GM19438 (cell line): ENCODE results near the gene KRTAP16-1.
"Not testable (repeated sequence)": the region's sequence is repeated elsewhere in the genome, so short reads cannot be mapped to it uniquely, and the experiment has no call there.

Experiments
- ATAC-seq: cut with Tn5 transposase; IDR thresholded peaks from one replicate; pipeline ENCODE4 v1.9.1; 2021; ENCODE audit warnings: low read depth; ENCODE audit not compliant: unreplicated experiment

Gene KRTAP16-1

DNA sequence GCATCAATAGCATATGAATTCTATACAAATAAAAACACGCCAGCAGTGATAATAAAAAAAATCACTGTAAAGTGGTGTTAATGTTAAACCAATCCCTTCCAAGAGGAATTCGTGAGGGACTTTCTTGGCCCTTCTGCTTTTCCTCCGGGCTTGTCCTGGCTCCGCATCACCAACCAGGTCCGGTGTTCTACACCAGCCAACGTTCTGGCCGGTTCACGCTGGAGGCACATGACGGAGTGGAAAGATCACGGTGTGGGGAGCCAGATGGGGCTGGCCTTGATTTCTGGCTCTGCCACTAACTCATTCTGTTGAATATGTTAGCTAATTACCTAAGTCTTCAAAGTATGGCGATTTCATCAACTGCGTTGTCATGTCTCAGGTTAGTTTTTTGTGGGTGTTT, 5.0 kb downstream of the KRTAP16-1 start:
- ATAC-seq = no peak

DNA sequence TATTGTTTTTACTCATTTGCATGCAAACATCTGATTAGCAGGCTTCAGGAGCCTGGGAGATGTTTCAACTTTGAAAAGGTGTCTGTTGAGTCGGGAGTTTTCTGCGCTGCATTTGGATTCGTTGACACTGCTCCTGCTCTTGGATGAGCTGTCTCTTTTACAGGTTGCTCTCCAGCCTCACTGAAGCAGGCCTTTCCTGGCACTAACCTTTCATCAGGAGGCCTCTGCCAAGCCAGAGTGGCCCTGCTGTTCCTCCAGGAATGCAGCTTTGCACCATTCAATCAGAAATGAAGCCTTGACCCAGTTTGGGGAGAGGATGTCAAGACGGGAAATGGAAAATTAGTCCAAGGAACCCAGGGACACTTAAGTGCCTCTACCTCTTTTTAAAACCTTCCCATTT, 6.1 kb downstream of the KRTAP16-1 start:
- ATAC-seq = no peak

DNA sequence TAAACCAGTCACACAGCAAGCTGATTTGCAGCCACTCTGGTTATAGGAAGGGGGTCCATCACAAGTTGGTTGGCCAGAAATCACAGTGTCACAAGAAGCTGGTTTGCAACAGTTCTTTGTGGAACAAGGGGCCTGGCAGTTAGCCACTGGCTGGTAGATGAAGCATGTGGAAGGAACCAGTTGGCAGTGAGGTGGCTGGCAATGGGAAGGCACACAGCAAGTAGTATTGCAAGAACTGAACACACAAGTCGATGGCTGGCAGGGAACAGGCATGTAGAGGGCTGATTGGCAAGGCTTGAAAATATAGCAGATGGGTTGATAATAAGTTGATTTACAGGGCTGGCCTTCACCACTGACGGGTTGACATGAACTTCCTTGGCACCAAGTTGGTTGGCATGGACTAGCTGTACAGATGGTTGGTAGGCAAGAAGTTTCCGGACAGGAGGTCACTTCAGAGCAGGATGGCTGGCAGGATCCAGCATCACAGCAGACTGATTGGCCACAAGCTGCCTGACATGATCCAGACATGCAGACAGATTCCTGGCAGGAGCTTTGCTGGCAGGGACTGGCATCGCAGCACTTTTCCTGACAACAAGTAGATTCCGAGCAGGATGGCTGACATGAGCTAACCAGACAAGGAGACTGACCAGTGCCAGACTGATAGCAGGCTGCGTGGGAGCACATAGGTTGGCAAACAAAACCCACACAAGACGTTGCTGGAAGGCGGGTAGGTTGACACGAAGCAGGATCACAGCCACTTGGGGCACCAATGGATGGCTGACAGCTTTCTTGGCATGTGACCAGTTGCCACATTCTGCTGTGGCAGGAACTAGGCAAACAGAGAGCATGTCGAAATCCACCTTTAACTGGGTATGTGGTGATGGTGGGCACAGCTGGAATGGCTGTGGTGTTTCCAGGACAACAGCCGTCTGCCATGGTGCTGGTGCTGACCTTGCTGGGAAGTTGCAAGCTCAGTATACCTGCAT, 6.9 kb downstream of the KRTAP16-1 start, which contains the start of gene KRTAP29-1:
Gene KRTAP29-1 (minus strand): TSS at position 936 of the 986 bp plus-strand sequence. CDS start 0 bp downstream, at position 936.
- no peak for ATAC-seq

DNA sequence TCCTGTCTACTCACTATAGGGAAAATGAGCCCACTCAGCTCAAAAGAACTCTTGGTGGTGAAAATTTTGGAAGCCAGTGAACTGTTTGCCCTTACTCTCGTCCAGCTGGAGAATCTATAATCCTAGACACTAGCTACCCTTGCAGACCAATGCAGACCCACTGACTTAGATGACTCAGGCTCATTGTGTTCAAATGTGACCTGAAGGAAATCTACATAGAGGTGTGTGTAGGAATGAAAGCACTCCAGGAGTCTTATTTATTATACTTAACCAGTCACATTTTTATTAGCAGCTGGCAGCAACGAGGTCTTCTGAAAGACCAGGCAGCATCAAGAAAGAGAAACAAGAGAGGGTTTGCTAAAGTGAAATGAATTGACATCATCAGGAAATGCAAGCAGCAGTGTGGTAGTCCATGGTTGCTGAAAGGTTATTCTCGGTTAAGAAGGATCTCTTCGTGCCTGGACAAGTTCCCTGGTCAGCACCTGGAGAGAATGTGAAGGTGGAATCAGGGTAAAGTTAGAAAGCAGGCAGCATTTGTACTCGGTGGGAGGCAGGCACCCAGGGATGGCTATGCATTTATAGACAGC, 7.8 kb downstream of the KRTAP16-1 start:
- ATAC-seq = no peak

DNA sequence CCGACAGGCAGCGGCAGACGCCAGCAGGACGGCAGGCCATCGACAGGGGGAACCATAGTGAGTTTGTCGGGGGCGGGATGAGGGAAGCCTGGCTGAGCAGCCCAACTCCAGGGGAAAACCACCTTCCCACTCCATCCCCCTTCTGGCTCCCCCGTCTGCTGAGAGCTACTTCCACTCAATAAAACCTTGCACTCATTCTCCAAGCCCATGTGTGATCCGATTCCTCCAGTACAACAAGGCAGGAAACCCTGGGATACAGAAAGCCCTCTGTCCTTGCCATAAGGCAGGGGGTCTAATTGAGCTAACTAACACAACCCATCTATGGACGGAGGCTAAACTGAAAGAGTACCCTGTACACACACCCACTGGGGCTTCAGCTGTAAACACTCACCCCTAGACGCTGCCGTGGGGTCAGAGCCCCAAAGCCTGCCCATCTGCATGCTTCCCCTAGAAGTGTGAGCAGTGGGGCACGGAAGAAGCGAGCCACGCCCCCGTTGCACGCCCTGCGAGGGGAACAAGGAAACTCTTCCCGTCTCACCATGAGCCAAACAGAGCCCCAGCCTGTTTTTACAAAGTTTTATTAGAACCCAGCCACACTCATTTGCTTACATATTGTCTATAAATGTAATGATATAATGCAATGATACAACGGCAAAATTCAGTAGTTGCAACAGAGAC, 10.5 kb downstream of the KRTAP16-1 start:
- ATAC-seq = no peak

DNA sequence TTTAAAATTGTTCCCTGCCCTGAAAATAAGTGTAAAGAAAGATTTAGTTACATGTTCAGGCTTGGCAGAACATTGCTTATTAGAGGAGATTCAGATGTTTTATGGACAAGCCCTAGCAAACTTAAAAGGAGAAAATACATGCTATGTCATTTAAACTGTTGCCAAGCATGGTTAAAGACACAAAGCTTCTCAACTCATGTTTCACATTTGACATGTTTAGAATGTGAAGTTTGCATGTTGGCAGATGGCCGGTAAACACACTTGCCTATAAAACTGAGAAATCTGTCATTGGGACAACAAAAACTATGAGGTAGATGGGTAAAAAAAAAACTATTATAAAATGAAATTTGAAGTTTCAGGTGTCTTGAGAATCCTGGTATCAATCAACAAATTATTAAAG, 12.3 kb downstream of the KRTAP16-1 start:
- no peak for ATAC-seq

DNA sequence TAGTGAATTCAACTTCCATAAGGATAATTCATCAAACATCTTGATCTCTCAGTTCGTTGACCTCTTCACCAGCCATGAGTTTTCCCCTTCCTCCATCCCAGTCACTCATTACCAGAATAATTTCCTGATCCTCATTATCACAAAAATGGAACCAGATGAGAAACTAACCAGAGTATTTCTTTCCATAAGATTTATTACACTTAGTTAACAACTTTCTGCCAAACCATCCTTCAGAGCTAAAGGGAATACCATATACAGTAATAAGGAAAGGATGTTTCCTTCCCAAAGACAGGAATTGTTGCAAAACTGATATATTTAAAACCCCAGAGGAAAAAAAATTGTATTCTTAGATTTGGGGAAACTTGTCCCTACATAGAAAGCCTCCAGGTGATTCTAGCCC, 15.1 kb downstream of the KRTAP16-1 start:
- ATAC-seq = no peak

DNA sequence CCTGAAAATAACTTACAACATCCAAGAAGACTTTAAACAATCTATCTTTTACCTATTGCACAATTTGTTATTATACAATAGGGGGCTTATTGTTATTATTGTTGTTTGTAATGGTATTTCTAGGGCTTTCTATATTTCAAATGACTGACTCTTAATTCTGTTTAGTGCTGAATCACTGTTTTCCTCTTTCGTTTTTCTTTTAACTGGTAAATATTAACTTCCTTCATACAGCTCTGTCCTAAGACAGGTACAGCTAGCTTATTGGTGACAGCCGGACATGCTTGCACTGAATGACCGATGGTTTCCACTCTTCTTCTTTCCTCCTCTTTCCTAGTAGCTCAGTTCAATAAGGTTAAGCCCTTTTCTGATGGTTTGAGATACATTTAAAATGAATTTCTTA, 22.1 kb downstream of the KRTAP16-1 start:
- no peak for ATAC-seq

DNA sequence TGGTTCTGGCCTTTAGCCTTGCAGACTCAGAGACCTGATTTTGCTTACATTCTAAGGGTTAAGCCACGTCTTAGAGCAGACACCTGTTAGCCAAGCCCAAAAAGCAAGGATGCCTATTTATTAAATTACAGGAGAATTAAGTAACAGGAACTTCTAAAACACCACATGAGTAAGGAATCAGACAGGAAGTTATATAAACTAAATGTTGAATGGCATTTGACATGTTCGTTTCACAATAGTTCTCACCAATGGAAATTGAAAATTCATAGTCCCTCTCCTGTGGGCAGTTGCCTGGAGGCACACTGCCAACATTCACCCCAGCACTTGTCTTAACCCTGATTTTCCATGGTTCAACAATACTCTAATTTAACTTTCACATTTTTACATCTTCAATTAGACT, 24.6 kb downstream of the KRTAP16-1 start:
- no peak for ATAC-seq

DNA sequence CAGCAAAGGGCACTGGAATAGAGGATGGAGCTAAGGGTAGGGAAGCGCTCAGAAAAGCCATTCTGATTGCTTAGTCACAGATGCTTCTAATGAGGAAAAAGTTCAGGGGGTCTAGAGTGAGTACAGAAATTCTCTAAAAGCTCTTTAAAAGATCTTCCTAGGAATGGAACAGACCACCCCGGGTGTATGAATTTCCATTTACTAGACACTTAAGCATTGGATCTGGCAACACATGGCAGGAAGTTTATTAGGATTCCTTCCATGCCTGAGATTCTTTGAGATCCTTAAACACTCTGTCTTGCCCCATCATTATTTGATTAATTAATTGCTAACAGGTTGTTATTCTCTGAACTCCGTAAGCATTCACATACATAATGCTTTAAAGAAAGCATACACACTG, 25.1 kb downstream of the KRTAP16-1 start:
- ATAC-seq = no peak

DNA sequence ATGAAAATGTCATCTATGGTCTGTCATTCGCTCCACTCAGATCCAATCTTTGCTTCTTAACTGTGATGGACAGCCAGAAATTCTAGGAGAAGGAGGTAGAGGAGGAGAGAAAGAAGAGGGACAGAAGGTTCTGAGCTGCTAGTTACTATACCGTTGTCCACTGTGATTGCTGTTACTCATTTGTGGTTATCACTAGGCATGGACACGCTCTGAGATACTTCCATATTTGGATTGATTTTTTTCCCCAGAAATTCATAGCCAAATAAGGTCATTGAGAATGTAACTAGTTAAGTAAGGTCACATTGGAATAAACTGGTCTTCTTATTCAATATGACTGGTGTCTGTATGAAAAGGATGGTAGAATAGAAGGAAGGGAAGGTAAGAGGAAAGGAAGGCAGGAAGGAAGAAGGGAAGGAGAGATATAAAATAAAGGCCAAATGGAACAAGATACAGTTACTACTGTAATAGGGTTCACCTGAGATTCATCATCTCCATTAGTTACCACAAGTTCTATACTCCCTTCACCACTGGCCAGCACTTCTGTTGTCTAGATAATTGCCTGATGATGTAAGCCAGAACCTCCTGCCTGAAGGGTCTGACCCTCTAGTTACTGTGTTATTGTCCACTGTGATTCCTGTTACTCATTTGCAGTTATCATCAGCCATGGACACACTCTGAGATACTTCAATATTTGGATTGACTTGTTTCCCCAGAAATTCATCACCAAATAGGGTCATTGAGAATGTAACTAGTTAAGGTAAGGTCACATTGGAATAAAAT, 30.7 kb downstream of the KRTAP16-1 start:
- ATAC-seq = no peak

DNA sequence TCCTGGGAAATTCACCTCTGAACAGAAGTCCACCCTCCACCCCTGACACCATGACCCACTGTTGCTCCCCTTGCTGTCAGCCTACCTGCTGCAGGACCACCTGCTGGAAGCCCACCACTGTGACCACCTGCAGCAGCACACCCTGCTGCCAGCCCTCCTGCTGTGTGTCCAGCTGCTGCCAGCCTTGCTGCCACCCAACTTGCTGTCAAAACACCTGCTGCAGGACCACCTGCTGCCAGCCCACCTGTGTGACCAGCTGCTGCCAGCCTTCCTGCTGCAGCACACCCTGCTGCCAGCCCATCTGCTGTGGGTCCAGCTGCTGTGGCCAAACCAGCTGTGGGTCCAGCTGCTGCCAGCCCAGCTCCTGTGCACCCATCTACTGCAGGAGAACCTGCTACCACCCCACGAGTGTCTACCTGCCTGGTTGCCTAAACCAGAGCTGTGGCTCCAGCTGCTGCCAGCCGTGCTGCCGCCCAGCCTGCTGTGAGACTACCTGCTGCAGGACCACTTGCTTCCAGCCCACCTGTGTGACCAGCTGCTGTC, 33.4 kb downstream of the KRTAP16-1 start, which contains the start of gene KRTAP9-7:
Gene KRTAP9-7 (plus strand): TSS at position 51 of the 543 bp plus-strand sequence. CDS start 0 bp downstream, at position 51.
- not testable (repeated sequence) for ATAC-seq

DNA sequence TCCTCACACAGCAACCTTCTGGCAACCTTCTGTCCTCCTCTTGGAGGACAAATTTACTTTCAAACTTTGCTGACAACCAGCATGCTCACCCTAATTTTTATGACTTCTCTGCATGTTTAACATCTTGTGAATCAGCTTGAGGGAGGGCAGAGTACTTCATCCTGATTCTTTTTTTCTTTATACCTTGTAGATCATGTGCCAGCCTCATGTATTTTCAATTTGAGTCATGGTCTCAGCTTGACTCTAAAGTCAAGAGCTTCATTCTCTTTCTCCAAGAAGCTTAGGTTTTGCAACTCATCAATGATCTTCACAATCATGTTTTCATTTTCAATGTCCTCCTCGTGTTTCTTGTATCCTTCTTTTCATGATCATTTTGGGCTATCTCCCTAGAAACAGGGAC, 37.3 kb downstream of the KRTAP16-1 start:
- ATAC-seq = no peak

DNA sequence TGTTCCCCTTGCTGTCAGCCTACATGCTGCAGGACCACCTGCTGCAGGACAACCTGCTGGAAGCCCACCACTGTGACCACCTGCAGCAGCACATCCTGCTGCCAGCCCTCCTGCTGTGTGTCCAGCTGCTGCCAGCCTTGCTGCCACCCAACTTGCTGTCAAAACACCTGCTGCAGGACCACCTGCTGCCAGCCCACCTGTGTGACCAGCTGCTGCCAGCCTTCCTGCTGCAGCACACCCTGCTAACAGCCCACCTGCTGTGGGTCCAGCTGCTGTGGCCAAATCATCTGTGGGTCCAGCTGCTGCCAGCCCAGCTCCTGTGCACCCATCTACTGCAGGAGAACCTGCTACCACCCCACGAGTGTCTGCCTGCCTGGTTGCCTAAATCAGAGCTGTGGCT, 37.8 kb downstream of the KRTAP16-1 start:
- ATAC-seq = not testable (repeated sequence)

DNA sequence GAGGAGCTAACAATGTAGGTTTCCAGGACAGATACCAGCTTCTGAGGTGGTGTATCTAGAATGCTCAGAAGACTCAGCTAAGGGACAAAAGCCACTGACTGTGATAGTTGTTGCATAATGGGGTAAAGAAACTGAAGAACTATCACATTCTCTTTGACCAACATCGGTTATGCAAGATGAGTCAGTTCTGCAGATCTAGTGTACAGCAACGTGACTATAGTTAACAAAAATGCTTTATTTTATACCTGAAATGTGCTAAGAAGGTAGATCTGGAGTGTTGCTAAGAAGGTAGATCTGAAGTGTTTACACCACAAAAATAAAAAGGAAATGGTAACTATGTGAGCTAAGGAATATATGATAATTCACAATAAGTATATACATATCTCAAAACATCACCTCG, 41.4 kb downstream of the KRTAP16-1 start:
- ATAC-seq = no peak

DNA sequence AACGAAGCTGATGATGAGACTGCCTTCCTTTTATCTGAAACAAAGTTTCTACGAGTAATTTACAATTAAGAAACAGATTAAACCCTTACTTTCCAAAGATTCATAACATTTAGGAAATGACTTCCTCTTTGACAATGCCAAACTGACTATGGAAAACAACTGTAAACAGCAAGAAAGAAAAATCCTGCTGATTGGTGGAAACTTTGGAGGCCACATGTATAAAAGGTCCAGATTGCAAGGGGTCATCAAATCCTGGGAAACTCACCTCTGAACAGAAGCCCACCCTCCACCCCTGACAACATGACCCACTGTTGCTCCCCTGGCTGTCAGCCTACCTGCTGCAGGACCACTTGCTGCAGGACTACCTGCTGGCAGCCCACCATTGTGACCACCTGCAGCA, 44.0 kb downstream of the KRTAP16-1 start, which contains the start of gene KRTAP9-6:
Gene KRTAP9-6 (plus strand): TSS at position 301 of the 400 bp plus-strand sequence. CDS start 0 bp downstream, at position 301.
- no peak for ATAC-seq

DNA sequence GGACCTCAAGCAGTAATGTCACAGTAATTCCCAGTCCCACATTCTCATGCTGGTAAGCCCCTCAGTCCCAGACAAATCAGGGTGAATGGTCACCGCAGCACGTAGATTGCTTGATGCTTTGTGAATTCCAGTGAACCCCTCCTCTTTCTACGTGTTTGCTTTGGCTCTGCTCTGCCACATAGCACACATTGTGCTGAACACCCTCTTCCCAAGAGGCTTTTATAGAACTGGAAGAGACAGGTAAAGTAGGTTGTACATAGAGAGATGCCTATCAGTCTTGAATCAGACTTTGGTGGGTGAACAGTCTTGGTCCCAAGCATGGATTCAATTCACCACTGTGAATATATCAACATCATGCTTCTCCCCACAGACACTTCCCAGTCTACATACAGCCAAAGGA, 44.5 kb downstream of the KRTAP16-1 start:
- ATAC-seq = no peak

DNA sequence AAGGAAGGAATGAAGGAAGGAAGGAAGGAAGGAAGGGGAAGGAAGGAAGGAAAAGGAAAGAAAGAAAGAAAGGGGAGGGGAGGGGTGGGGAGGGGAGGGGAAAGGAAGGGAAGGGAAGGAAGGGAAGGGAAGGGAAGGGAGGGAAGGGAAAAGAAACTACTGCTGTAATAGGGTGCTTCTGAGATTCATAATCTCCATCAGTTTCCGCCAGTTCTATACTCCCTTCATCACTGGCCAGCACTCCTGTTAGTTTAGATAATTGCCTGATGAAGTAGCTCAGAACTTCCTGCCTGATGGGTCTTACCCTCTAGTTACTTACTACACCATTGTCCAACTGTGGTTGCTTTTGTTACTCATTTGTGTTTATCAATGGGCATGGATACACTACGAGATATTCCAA, 45.9 kb downstream of the KRTAP16-1 start:
- ATAC-seq = no peak

DNA sequence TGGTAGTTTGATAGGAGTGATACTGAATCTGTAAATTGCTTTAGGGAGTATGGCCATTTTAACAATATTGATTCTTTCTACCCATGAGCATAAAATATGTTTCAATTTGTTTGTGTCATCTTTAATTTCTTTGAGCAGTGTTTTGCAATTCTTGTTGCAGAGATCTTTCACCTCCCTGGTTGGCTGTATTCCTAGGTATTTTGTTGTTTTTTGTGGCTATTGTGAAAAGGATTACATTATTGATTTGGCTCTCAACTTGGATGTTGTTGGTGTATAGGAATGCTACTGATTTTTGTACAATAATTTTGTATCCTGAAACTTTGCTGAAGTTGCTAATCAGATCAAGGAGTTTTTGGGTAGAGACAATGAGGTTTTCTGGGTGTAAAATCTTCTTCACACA, 50.7 kb downstream of the KRTAP16-1 start:
- ATAC-seq = no peak
